ENCODE results near the gene TIGD3.

TIGD3 gene

DNA sequence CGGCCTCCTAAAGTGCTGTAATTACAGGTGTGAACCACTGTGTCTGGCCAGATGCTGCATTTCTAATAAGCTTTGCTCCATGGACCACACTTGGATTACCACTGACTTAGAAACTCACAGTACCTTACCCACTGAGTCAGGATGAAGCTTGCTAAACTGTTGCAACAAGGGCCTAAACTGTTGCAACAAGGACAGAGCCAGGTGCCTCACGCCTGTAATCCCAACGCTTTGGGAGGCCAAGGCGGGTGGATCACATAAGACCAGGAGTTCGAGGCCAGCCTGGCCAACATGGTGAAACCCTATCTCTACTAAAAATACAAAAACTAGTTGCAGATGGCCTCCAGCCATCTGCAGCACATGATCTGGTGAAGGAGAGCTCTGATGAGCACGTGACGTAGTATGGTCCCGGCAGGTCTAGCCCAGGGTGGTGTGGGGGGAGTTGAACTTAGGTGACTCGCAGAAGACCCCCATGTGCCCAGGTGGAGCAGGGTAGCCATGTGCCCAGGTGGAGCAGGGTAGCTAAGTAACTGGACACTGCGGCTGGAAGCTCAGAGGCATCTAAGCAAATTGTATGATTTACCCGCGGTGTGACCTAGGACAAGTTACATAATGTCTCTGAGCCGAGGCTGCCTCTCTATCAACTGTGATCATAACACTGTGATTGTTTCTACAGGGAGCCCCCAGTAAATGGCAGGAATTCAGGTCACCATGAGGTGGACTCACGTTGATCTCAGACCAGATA lies 19.5 kb downstream of the TIGD3 start:
- no peak for DNase-seq

DNA sequence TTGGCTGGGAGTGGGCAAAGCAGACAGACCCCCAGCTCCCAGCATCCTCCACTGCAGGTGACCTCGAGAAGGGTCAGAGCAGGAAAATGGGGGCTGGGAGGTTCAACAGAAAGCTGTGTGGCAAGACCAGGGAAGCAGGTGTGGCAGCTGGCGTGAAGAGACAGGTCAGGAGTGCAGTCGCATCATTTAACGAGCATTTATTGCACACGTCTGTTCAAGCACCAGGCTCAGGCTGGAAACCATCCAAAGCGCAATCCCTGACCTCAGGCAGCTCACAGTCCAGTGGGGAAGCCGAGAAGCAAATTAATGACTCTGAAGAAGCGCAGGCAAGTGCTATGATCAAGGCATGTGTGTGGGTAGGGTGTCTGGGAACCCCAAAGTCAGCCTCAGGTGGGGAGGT lies 20.5 kb downstream of the TIGD3 start:
- DNase-seq: no peak

DNA sequence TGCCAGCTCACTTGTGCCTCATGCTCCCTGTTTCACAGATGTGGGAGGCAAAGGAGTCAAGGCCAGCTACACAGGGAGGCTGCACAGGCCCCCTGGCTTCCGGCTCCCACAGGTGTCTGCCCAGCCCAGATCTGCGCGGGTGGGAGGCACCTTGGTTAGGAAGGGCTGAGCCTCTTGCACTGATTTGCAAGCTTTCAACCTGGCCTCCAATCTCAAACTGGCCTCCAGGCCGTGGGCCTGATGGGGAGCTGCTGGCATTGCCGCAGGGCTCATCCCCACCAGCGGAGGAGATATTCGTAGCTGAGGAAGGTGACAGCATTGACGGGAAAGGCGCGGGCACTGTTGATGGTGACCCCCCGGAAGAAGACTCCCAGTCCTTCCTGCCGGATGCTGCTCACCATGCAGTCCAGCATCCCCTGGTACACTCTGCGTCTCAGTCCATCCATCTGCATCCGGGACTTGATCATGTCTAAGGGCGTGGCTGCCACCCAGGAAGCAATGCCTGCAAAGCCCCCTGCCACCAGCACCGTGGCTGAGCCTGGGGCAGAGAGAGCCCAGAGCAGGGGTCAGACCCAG lies 21.7 kb downstream of the TIGD3 start:
- DNase-seq: no peak

DNA sequence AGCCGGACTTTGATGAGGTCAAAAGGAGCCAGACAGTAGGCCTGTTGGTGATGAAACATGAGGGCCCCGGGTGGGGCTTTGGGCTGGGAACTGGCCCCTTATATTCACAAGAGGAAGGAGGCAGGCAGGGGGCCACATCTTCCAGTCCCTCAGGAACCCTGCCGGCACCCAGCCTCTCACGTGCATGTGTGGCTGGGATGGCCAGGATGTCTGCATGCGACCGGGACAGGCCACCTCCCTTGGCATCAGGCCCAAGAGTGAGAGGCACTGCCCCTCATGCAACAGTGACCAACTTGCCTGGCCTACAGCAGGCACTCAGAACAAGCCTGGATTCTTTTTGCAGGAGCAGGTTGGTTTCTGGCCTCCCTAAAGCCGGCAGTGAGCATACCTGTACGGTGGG lies 22.5 kb downstream of the TIGD3 start:
- DNase-seq: no peak

DNA sequence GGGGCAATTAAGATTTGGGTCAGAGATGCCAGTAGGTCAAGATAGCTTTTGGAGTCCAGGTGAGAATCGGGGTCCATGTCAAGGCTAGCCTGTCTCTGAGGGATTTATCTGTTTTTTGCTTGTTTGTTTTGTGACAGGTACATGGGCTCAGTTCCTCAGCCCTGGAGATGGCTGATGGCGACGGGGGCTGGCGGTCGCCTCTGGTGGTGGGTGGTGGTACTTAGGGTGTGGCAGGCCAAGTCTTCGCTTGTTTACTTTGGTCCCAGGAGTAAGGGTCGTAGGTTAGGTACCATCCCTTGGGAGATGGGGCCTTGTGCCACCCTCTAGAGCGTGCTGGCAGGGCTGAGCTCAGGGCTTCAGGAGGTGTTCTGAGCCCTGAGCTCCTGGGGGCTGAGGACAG lies 23.2 kb downstream of the TIGD3 start:
- DNase-seq: no peak

DNA sequence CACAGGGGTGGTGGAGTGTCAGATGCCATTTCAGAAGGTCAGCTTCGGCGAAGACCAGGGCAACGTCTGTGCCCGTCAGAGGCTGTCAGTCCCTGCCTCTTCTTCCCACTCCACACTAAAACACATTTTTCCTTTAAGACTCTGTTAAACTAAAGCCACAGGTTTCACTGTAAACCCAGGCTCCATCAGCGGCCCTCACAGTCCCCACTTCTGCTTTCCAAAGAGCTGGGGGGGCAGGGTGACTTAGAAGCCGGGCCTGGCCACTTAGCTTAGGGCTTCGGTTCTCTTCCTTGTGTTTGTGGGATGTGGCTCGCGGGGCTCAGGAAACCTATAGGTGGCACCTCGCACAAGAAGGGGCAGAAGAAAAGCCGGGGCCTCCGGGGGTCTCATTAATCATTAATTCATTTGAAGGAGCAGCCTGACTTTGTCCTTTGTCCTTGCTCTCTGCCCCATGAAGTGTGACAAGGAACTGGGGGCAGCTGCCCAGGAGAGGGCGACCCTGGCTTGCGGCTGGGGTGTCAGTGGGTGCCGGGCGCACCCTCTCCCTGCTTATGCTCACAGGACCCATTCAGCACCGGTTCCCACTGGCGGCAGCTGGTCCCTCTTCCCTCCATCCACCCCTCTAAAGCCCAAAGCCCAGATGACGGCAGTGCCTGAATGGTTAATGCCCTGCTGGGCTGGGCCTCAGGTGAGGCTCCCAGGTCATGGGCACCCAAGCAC lies 23.8 kb downstream of the TIGD3 start:
- DNase-seq: no peak

DNA sequence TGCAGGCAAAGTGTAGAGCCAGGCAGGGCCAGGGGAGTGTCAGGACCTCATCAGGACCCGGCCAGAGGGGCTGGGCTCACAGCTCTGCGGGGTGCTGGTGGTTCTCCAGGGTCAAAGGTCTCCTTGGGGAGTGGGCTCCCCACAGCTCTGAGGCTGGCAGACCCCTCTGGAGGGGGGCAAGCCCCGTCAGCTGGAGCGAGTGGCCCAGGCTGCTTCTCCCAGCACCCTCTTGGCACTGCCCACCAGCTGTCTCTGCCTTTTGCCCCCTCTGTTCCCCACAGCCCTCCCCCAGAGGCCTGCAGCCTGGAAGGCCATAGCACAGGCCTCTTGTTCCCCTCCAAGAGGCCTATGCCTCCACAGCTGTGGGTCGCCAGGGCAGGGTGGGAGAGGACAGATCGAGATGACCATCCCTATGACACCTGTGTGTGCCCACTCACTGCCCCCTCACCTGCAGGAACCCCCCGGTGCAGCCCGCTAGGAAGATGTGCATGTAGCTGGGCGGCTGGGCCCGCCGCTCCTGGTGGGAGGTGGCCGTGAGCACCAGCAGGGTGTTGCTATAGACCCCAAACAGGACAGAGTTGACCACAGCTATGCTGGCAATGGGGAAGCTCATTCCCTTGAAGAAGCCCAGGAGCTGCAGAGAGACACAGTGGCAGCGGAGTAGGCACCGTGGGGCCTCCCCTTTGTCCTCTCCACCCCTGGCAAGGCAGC lies 24.5 kb downstream of the TIGD3 start:
- DNase-seq: no peak

DNA sequence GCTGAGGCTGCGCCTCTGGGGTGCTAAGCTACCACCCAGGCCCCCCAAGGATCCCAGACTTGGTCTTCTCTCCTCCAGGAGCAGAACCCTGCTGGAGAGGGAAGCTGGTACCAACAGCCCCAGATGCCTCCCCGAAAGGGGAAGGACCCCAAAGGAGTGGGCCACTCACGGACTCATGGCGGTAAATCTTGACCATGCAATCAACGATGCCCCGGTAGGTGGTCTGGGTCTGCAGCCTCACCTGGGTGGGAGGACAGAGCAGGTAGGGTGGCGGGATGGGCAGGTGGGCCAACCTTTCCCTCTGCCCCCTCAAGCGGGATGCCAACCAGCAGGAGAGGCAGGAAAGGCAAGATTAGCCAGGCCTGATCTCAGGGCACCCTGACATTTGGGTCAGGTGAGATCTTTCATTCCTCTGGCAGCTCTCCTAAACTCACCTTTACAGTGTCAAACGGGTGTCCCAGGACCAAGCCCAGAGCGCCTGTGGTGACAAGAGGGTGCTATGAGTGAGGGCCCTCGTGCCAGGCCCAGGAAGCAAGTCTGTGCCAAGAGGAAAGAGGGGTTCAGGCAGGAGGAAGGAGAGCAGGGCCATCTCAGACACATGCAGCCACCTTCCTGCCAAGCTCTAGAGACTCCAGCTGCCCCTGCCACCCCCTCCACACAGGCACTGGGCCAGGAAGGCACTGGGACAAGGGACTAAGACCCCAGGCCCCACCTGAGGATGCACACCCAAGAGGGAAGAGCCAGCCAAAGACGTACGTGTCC lies 25.3 kb downstream of the TIGD3 start:
- no peak for DNase-seq

DNA sequence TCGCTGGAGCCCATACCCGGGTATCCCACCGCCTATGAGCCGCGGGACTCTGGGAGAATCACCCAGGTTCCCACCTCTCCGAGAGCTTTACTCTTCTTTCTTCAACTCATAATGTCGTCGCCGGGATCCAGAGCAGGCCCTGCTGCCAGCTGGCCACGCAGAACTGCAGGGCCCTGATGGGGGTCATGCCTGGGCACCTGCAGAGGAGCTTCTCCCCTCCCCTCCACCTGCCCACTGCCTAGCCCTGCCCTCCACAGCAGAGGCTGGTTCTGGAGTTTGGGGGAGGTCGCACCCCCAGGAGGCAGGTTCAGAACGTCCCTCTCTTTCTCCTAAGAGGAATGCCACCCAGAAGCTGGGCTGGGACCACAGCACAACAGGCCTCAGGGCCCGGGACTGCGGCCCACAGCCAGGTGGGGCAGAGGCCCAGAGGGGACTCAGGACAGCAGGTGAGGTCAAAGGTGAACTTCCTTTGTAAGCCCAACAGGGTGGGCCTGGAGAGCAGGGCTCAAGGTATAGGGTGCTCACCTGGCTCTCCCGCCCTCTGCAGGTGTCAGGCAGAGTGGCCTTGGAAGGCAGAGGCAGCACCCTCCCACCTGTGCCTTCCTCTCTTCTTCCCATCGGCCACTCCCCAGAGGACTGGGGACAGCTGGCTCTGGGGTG lies 26.0 kb downstream of the TIGD3 start:
- DNase-seq: no peak

DNA sequence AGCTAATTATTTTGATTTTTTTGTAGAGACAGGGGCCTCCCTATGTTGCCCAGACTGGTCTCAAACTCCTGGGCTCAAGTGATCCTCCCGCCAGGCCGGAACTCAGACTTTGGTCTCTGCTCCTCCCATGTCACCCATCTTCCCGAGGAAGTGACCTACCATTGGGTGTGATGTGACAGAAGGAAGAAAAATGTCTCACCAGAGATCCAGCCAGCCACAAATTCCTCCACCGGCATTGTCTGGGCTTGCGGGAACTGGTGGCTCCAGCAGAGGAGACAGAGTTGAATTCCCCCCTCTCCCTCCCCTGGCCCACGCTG lies 27.1 kb downstream of the TIGD3 start:
- no peak for DNase-seq

DNA sequence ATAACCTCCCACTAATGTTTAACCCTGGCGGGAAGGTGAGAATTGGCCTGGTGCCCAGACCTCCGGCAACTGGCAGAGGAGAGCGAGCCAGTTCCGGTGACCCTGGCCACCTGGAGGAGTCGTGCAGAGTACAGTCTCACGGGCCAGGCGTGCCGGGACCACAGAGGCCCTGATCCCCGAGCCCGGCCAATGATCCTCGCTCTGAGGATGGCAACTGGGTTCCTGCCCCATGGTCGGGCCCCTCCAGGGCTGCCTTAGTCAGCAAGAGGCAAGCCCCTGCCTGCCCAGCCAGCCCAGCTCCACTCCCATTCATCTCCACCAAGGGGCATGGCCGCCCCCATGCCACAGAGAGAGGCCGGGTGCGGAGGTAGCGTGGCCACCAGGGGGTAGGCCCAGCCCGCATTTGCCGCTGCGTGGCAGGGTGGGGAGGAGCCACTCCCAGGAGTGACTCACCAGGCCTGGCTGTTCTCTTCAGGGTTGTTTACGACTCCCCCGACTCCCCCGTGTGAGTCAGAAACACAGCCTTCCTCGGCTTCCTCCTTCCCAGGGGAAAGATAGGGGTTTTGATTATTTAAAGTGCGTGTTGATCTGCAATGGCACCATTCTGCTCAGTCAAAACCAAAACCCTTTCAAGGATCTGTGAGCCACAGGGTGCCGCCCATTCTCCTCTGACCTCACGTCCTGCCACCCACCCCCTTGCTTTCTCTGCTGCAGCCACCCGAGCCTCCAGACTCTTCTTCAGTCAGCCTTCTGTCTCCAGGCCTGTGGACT lies 27.7 kb downstream of the TIGD3 start, which contains the start of gene SLC25A45:
Gene SLC25A45 (minus strand): TSS at position 614 of the 771 bp plus-strand sequence. CDS start 695 bp downstream, outside the sequence.
- DNase-seq: peak; percentile 94

DNA sequence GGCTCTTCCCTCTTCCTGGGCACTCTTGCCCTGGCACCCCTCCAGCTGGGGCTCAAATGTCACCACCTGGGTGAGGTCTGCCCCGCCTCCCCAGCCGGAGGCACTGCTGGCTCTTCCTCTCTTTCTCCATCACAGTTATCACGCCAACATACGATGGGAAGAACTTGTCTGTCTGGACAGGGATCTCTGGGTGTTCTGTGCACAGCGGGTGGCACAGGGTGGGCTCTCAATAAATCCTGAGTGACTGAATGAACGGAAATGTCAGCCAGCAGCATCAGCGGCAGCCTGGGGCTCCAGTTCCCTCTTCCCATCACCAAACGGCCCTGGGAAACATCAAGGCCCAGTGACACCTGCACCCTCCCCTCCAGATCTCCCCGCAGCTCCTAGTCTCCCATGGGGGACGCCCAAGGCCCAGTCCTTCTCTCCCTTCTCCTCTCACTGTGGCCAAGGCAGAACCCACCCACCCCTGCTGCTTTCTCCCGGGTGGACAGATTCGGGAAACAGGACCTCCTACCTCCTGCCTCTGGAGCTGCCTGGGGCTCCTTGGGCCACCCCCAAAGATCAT lies 28.3 kb downstream of the TIGD3 start:
- DNase-seq: no peak

DNA sequence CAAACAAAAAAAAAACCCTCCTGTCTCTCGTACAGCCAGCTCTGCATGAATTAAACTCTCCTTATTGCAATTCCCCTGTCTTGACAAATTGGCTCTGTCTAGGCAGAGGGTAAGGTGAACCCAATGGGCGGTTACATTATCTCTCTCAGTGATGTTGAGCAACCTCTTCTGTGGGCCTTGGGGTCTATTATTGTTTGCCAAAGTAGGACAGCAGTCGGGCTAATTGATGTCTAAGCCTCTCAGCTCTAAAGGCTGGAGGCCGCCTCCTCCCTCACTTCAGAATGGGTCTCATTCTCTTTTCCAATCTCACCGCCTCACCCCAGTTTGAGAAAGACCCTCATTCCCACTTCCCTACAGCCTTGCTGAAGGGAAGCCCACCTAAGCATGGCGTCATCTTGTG lies 29.2 kb downstream of the TIGD3 start:
- DNase-seq: no peak

DNA sequence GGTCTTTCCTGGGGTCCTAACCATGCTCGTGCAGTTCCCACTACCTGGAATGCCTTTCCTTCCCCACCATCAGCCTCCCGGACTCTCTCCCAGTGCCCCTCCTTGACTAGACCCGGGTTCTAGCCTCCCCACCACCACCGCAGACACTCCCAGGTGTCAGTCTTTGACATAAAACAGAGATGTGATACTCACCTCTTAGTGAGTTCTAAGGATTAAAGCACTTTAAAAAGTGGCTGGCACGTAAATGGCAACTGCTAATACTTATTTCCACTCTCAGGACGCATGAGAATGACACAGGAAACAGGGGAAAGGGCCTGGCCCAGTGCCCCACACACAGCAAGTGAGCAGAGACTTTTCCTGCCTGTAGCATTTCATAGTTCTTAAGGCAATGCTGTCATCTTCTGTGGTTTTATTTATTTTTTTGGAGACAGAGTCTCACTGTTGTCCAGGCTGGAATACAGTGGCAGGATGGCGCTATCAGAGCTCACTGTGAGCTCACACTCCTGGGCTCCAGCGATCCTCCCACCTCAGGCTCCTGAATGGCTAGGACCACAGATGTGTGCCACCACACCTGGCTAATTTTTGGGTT lies 29.8 kb downstream of the TIGD3 start:
- no peak for DNase-seq

DNA sequence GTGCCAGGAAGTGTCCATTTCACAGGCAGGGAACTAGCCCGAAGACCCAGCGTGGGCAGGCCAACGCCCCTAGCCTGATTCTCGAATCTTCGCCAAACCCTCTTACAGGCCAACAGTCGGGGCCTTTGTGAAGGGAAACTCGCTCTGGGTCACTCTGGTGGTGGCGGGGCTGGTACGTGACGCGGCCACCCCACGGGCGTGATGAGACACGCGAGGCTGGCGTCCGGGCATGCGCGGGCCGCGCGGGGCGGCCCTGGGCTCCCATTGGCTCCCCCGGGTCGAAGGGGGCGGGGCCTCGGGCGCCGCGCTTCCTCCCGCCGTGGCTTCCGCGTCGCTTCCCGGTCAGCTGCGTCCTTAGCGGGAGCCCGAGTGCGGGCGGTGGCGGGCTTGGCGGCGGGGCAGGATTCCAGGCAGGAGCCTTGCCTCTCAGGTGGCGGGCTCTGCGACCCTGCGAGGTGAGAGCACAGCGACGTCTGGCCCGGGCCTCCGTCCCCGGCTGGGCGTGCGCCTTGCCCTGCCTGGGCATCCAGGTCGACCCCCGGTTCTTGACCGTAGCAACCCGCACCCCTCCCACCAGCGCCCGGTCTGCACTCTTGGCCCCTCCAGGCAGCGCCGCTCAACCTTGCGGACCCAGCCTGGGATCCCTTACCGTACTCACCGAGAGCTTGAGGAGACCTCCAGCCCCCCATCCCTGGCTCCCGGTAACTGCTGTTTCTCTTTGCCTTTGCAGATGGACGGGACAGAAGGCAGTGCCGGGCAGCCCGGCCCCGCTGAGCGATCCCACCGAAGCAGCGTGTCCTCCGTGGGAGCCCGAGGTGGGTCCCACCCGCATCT lies 32.0 kb downstream of the TIGD3 start, which contains the start of gene FRMD8:
Gene FRMD8 (plus strand): TSS at position 331 of the 834 bp plus-strand sequence. CDS start 400 bp downstream, at position 731.
- DNase-seq: peak; percentile 94

DNA sequence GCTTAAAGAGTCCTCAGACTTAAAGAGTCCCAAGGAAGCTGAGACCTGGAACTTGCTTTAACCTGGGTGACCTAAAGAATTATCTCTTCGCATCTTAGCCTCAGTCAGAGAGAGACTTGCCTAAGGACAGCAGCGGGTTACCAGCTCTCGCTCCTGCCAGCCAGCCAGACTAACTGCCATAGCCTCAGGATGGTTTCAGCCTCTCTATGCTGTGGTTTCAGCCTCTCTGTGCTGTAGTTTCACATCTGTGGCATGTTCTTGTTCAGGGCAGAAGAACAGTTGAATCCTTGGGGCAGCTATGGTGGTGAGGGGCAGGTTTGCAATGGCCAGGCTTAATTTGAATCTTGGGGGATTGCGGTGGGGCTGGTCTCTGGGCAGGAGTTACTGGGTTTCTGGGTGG lies 34.2 kb downstream of the TIGD3 start:
- no peak for DNase-seq

DNA sequence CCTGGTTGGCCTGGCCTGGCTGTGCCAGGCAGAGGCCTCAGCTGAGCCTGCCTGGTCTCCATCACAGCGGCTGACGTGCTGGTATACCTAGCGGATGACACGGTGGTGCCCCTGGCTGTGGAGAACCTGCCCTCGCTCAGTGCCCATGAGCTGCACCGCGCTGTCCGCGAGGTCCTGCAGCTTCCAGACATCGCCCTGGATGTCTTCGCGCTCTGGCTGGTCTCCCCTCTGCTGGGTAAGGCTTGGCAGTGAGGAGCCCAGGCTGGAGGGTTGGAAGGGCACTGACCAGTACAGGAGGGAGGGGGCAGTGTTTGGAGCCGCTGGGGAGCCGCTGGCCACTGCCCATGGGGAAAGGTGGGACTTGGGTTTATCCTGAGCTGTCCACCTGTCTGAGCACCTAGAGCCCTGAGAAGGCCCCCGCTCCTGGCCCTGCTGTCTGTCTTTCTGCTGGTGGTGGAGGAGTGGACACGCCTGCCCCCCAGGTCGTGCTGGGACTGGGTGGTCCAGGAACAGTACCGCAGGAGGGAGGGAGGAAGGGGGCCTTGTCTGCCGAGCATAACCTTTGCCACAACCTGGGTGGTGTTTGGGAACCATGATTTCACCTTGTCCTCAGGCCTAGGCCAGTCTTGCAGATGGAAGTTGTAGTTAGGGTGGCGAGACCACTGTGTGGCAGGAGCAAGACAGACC lies 34.9 kb downstream of the TIGD3 start:
- DNase-seq: no peak

DNA sequence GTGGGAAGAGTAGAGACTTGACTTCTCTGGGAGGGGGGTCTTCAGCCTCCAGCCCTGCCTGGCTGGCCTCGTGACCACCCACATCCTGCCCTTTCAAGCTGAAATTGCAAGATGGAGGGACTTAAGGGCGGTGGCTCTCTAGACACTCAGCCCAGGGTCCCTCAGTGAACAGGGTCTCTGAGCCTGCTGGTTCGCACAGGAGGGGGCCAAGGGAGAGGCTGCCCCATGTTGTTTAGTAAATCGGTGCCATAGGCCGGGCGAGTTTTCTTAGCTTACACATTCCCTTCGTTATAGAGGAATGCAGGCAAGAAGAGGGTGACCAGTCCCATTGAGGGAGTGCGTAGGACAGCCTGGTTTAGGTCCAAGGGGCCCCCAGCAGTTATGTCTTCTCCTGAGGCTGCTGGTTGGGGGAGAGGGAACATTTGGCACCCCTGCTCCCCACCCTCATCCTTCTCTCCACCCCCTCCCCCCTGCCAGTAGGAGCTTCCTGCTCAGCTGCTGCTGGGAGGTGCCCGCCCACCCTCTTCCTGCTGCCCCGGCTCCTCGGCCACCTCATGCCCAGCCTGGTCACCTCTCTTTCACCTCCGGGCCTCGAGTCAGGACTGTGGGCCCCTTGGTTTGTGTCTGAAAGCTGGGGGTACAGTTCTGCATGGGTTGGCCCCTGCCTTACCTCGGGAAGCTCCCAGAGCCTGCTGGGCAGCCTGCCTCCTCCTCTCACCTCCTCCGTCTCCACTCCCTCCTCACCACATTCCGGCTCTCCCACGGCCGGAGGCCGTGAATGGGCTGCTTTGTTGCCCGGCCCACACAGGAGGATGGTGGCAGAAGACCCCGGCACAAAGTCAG lies 35.8 kb downstream of the TIGD3 start:
- DNase-seq: no peak
